NOMO-1 treated with dmso at 0.1 percent for 144 hours (cell line): ENCODE results near the gene L3MBTL2.
"Not testable (repeated sequence)": the region's sequence is repeated elsewhere in the genome, so short reads cannot be mapped to it uniquely, and the experiment has no call there.

Experiments
- DNase-seq: peaks from one replicate; lab custom pipeline; 2025; ENCODE audit not compliant: unreplicated experiment; lab: John Stamatoyannopoulos, UW

The L3MBTL2 gene

DNA sequence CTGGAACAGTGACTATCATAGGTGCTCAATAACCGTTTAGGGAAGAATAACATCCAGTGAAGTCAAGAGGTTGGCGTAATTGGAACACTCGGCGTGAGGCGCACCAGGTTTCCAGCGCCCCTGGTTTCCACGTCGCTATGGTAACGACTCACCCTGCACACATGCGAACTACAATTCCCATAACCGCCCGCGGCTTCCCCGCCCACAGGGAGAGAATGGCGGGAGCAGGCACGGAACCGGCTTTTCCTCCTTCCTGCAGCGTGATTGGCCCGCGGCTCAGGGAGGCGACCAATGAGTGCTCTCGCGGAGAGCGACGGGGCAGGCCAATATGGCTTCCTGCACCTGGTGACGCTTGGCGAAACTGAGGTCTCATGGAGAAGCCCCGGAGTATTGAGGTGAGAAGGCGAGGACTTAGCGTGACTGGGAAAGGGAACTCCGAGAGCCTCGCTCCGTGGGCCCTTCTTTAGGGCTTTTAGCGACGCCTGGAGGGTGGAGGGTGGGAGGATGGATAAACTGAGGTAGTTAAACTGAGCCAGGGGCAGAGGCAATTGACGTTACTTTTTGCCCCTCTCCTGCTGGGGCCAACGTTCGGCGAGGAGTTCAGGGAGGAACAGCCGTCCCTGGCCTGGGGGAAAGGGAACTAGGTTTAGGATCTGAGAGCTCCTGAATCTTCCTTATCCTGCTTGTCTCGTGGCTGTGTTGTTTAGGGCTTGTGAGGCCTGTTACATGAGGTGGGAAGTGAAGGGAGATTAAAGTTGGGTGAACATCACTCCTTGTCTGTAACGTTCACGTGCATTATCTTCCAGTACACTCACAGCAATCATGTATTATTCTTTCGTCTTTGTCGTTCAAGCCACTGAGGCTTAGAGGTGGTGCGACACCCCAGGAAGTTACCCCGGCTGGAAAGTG is at the start of gene L3MBTL2:
Gene L3MBTL2, plus strand, starts transcription at position 321 of the 909 bp plus-strand sequence. Its CDS starts 51 bp downstream, at position 372.
- peak; percentile 95 for DNase-seq

DNA sequence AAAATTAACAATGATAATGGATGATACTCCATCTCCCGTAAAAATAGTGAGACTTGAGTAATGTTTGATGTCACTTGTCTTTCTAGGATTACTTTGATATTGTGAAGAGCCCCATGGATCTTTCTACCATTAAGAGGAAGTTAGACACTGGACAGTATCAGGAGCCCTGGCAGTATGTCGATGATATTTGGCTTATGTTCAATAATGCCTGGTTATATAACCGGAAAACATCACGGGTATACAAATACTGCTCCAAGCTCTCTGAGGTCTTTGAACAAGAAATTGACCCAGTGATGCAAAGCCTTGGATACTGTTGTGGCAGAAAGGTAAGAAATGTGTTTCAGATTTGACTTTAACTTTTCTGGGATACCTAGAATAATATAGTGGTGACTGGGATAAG is 48.0 kb upstream of the L3MBTL2 start:
- no peak for DNase-seq

- DNase-seq = no peak
Observed at GRCh38 chr22:41169157-41169556, 36.0 kb upstream of the L3MBTL2 start.

DNA sequence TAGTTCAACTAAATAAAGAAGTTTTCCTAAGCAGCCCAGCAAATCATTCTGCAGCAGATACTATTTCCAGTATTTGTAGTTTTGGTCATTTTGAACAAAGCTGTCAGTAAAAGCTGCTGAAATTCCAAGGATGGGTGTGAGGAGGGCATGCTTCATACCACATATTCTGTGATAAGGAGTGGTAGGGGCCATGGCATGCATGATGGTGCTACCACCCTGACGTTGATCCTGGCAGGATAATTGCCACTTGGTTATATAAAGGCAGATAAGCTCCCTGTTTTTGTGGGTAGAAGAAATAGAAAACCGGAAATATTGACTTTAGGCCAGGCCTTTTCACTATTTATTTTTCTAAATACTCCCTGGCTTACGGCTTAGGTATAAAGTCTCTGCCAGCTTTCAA is 33.1 kb upstream of the L3MBTL2 start:
- DNase-seq = no peak

DNA sequence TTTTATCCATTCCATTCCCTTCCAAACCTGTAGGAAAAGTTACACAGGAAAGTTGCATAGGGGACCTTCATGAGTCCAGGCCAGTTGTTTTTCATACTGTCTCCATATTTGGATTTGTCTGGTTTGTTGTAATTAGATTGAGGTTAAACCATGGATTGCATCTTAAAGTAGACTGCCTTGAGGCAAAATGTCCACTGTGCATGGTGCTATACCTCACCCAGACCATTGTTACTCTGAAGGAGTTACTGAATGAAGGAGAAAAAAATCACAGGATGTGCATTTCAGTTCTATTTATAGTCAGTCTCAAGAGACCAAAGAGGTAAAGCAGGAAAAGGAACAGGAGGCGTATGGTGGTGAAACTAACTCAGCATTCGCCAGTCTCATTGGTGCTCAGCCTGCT is 29.6 kb upstream of the L3MBTL2 start:
- DNase-seq = no peak

DNA sequence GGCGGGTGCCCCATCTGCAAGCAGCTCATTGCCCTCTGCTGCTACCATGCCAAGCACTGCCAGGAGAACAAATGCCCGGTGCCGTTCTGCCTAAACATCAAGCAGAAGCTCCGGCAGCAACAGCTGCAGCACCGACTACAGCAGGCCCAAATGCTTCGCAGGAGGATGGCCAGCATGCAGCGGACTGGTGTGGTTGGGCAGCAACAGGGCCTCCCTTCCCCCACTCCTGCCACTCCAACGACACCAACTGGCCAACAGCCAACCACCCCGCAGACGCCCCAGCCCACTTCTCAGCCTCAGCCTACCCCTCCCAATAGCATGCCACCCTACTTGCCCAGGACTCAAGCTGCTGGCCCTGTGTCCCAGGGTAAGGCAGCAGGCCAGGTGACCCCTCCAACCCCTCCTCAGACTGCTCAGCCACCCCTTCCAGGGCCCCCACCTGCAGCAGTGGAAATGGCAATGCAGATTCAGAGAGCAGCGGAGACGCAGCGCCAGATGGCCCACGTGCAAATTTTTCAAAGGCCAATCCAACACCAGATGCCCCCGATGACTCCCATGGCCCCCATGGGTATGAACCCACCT is 28.0 kb upstream of the L3MBTL2 start:
- DNase-seq = no peak

- no peak for DNase-seq
Observed at GRCh38 chr22:41177622-41178424, 27.3 kb upstream of the L3MBTL2 start.

DNA sequence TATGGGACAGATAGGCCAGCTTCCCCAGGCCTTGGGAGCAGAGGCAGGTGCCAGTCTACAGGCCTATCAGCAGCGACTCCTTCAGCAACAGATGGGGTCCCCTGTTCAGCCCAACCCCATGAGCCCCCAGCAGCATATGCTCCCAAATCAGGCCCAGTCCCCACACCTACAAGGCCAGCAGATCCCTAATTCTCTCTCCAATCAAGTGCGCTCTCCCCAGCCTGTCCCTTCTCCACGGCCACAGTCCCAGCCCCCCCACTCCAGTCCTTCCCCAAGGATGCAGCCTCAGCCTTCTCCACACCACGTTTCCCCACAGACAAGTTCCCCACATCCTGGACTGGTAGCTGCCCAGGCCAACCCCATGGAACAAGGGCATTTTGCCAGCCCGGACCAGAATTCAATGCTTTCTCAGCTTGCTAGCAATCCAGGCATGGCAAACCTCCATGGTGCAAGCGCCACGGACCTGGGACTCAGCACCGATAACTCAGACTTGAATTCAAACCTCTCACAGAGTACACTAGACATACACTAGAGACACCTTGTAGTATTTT is 26.6 kb upstream of the L3MBTL2 start:
- no peak for DNase-seq

DNA sequence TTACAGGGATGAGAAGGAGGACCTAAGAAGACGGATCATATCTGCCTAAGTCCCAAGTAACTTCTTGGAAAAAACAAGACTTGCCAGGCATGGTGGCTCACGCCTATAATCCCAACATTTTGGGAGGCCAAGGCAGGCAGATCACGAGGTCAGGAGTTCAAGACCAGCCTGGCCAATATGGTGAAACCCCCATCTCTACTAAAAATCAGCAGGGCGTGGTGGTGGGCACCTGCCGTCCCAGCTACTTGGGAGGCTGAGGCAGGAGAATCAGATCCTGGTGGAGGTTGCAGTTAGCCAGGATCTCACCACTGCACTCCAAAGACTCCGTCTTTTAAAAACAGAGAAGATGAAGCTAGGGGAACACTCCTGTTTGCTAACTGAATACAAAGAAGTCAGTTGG is 24.8 kb upstream of the L3MBTL2 start:
- not testable (repeated sequence) for DNase-seq

- no peak for DNase-seq
Observed at GRCh38 chr22:41180926-41181325, 24.2 kb upstream of the L3MBTL2 start.

DNA sequence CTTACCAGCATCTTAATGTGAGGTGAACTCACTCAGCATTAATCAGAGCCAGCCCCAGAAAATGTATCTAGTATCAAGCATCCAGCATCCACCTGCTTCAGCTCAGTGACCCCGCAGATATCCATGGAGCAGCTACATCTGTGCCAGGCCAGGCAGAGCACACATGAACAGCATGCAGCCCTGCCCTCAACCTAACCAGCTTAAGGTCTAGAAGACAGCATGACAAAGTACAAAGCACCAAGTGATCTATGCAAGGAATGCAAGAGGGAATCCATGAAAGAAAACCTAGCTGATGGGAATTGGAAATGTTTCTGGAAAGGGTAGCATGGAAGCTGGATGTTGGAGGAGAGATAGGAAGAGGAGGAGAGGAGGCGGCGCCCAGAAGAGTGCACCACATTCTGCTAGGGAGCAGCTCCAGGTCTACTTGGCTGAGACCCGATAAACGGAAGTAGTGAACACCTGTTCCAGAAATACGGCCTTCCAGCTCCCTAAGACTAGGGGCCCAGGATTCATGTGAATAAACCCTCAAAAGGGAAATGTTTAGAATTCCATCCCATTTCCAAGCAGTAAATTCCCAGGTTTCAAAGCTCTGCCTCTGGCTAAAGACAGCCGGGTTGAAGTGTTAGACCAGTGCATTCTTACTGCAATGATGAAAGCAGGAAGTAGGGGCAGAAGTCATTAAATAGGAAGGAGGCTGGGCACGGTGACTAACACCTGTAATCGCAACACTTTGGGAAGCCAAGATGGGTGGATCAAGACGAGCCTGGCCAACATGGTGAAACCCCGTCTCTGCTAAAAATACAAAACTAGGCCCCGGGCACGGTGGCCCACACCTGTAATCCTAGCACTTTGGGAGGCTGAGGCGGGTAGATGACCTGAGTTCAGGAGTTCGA is 23.5 kb upstream of the L3MBTL2 start:
- DNase-seq = peak; percentile 74

DNA sequence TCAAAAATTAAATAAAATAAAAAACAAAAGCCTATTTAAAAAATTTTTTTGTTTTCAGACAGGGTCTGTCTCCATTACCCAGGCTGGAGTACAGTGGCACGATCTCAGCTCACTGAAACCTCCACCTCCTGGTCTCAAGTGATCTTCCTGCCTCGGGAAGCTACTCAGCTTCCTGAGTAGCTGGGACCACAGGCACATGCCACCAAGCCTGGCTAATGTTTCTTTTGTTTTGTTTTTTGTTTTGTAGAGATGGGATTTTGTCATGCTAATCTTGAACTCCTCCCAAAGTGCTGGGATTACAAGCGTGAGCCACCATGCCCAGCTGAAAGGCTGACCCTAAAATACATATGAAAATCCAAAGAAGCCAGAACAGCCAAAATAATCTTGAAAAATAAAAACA is 20.4 kb upstream of the L3MBTL2 start:
- no peak for DNase-seq

DNA sequence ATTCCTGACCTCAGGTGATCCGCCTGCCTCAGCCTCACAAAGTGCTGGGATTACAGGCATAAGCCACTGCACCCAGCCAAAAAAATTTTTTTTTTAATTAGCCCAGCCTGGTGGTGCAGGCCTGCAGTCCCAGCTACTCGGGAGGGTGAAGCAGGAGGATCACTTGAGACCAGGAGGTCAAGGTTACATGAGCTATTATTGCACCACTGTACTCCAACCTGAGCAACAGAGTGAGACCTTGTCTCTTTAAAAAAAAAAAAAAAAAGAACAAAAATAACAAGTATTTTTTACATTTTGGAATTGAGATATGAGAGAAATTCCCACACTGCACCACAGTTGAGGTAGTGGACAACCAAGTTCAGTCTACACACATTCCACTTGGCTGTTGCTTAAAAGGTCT is 13.6 kb upstream of the L3MBTL2 start:
- DNase-seq = no peak

DNA sequence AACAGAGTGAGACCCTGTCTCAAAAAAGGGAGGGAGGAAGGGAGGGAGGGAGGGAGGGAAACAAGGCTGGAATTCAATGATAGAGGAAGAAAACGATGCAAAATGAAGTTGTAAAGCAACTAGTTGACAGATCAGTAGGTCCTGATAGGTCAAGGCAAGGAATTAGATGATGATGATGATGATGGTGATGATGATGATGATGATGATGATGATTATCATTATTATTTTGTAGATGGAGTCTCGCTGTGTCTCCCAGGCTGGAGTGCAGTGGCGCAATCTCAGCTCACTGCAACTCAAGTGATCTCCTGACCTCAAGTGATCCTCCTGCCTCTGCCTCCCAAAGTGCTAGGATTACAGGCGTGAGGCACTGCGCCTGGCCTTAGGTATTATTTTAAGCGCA is 11.3 kb upstream of the L3MBTL2 start:
- DNase-seq = no peak

- peak; percentile 77 for DNase-seq
Observed at GRCh38 chr22:41197038-41197972, 7.8 kb upstream of the L3MBTL2 start.

DNA sequence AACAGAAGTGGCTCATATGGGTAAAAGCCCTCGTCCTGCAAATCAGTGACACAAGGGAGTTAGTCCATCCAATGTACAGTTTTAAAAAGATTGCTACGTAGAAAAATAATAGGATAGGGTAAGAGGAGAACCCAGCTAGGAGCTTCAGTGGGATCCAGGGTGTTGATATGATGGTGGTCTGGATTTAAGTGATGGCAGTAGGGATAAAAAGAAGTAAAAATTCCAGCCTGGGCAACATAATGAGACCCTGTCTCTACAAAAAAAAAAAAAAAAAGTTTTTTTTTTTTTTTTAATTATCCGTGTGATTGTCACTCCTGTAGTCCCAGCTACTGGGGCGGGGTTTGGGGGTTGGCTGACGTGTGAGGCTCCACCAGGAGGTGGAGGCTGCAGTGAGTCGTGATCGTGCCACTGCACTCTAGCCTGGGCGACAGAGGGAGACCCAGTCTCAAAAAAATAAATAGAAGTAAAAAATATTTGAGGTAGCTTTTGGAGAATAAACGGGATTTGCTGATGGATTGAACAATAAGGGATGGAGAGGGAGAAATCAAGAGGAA is 7.0 kb upstream of the L3MBTL2 start:
- no peak for DNase-seq

DNA sequence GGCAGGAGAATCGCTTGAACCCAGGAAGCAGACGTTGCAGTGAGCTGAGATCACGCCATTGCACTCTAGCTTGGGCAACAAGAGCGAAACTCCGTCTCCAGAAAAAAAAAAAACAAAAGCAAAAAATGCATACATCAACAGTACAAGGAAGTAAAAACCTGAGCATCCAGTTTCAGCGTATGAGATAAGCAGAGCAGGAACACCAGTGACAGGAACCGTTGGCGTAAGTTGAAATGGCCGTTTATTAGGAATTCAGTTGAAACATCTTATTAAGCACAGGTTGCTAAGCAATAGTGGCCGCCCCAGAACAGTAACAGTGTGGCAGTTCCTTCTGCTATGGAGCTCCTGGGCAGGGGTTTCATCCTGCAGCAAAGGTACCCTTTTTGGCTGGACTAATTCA is 4.0 kb upstream of the L3MBTL2 start:
- DNase-seq = no peak

DNA sequence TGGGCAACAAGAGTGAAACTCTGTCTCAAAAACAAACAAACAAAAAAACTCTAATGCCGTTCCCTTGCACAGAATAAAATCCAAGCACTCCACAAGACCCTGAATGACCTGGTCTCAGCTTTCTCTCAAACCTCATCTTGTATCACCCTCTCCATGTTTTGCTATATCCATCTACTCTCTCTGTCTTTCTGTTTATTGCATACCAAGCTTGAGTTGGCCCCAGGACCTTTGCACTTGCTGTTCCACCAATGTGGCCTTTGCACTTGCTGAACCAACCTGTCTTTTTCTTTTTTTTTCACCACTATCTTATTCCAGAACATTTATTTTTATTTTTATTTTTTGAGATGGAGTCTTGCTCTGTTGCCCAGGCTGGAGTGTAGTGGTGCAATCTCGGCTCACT is 2.0 kb upstream of the L3MBTL2 start:
- DNase-seq = no peak

DNA sequence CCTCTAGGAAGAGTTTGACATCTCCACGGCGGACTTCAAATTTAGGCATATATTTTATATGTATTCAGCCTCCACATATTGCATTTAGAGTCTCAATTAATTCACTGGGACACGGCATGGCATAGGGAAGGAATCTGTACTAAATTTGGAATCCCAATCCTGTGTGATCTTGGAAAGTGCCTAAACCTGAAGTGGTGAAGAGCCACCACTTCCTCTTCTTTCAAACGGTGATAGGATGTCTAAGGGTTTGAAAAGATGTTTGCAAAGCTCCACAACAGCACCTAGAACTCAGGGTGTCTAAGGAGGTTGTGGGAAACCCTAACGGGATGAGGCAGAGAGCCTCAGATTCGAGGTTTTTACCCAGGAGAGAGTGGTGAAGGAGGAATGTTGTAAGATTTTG is 1.0 kb upstream of the L3MBTL2 start:
- no peak for DNase-seq
